Mesodermal cell (in vitro differentiated cells): Measurements from ENCODE around the gene PATE1.

Experiments used
- H3K27ac ChIP-seq: 2 replicates; pipeline ENCODE4 v1.7.0; 2013; ENCODE audit warnings: mild to moderate bottlenecking, low read depth, low read length, moderate library complexity; ENCODE audit not compliant: severe bottlenecking
- H3K36me3 ChIP-seq: 2 replicates; pipeline ENCODE4 v1.7.1; 2013; ENCODE audit warnings: mild to moderate bottlenecking, low read length, moderate library complexity; ENCODE audit not compliant: control insufficient read depth, insufficient read depth
- H3K4me1 ChIP-seq: one replicate; pipeline ENCODE4 v1.7.1; 2013; ENCODE audit warnings: mild to moderate bottlenecking, low read length; ENCODE audit not compliant: insufficient read depth, control insufficient read depth, poor library complexity, severe bottlenecking
- H3K4me3 ChIP-seq: 2 replicates; pipeline ENCODE4 v1.7.0; 2013; ENCODE audit warnings: low read length, control low read depth, mild to moderate bottlenecking; ENCODE audit not compliant: insufficient read depth, poor library complexity, severe bottlenecking; ENCODE audit errors: extremely low read depth
- H3K9me3 ChIP-seq: 2 replicates; pipeline ENCODE4 v1.7.1; 2013; ENCODE audit warnings: mild to moderate bottlenecking, low read length, moderate library complexity; ENCODE audit not compliant: control insufficient read depth
- WGBS, 2 experiments: methylation state at CpG; one replicate each; pipeline ENCODE4 v1.1.5; 2013; ENCODE audit warnings: missing lambda C conversion rate in 2 of 2; ENCODE audit not compliant: insufficient coverage in 2 of 2; 5-methylcytosine and 5-hydroxymethylcytosine counted together

Gene PATE1

DNA sequence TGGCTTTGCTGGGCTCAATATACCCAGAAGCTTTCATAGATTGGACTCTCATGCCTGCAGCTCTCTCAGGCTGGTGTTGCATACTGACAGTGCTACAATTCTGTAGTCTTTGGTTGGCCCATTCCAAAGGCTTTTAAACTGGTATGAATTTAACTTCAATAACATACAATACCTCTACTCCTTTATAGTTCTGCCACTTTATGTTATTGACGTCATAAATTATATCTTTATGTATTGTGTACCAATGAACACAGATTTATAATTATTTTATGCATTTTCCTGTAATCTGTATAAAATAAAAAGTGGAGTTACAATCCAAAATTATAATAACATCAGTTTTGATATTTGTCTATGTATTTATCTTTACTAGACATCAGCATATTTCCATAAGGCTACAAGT, 16.4 kb downstream of the PATE1 start:
- Histone ChIP-seq H3K27ac (no peak overlapping the region), H3K4me3 (no peak overlapping the region), H3K36me3 (no peaks in the 10 kb centered on the region), H3K4me1 (no peaks in the 10 kb centered on the region), H3K9me3 (no peaks in the 10 kb centered on the region)
- WGBS, 2 experiments, result no CpG with 5 or more reads among the region's 1 CpG

DNA sequence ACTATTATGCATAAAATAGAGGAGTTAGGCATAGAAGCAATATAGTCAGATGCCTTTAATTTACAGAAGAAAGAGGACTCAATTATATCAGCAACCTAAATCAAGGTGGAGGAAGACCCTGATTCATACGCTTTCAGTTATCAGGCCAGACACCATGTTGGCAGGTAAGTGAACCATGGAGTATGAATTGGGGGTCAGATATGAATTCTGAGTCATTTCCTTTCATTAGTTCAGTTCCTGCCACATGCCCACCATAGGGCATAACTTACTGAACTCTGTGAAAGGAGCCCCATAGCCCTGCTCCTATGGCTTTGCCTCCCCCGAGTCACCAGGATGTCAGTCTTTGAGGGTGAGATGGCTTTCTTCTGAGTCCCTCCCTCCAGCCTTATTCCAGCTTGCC, 17.4 kb downstream of the PATE1 start:
- Histone ChIP-seq H3K4me3 (no peak overlapping the region), H3K9me3 (no peaks in the 10 kb centered on the region), H3K36me3 (no peaks in the 10 kb centered on the region), H3K27ac (no peak overlapping the region), H3K4me1 (no peaks in the 10 kb centered on the region)
- no CpG with 5 or more reads among the region's 2 CpGs for WGBS, 2 experiments

- Histone ChIP-seq H3K36me3 (no peaks in the 10 kb centered on the region), H3K27ac (no peak overlapping the region), H3K4me1 (no peaks in the 10 kb centered on the region), H3K9me3 (no peaks in the 10 kb centered on the region), H3K4me3 (no peak overlapping the region)
- WGBS, 2 experiments, result 67% methylated on average over 1 of the region's 1 CpG; no CpG with 5 or more reads in 1 of the 2 experiments
These were observed 20.2 kb downstream of the PATE1 start for GRCh38 chr11:125766251-125766650.

DNA sequence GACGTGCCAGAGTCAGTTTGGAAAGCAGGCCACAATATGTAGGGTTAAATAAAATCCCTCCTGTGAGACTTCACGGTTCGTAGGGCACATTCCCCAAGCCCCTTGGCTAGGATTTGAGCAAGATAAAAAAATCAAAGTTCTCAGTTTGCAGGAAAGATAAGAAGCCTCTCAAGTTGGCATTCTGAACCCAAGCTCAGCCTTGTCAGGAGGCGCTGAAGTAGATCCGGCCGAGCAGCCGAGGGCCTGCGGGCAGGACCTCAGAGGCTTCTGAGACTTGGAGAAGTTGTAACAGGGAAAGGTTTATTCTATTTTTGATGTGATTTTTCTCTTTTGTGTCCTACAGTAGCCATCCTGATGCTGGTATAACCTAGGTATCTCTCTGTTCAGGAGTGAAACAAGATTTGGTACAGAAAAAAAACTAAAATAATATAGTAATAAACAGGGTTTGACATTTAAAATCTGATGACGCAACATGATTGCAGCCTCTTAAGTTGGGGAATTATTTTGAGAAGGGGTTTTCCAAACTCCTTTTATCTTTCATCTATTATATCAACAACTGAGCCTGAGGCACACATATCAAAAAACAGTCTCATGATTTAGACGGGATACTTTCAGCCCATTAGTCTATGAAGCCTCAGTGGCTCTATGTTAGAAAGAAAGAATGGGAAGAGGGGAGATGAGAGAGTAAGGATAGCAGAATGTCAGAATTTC, 22.4 kb downstream of the PATE1 start:
- no peaks in the 10 kb centered on the region for H3K9me3 ChIP-seq
- 79 to 82% methylated on average over 3 to 8 of the region's 10 CpGs for WGBS, 2 experiments
- H3K4me3 ChIP-seq, result no peak overlapping the region
- H3K27ac ChIP-seq, result no peak overlapping the region
- no peaks in the 10 kb centered on the region for H3K4me1 ChIP-seq
- H3K36me3 ChIP-seq, result no peaks in the 10 kb centered on the region

GRCh38 chr11:125770583-125770982, 24.5 kb downstream of the PATE1 start:
- no peaks in the 10 kb centered on the region for H3K4me1 ChIP-seq
- no peaks in the 10 kb centered on the region for H3K9me3 ChIP-seq
- H3K36me3 ChIP-seq, result no peaks in the 10 kb centered on the region
- 81 to 96% methylated on average over 2 of the region's 2 CpGs for WGBS, 2 experiments
- H3K27ac ChIP-seq, result no peak overlapping the region
- no peak overlapping the region for H3K4me3 ChIP-seq

DNA sequence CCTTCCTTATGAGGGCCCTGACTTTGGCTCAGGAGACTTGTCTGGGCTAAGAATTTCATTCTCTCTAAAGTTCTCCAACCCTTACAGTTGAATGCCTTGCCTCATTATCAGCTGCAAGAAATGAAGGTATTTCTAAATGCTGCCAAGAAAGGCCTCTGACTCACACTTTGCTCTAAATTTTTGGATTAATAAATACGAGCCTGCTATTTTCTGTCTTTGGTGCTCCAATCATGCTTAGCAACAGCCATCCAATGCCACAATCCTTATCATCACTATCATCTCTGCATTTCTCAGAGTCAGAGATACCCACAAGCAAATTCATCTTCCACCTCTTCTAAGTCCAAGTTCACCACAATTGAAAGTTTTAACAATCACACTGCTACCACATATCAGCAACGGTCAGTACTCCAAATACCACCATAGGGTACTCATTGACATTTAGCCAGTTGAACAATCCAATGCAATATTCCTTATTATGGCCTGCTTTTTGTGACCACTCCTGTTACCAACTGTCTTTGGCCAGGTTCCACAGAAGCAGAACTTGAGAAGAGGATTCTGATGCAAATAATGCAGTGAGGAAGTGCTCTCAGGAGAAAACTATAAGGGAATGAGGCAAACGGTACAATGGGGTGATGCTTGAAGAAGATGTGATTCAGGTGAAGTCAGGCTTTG, 26.9 kb downstream of the PATE1 start:
- Histone ChIP-seq H3K4me1 (no peaks in the 10 kb centered on the region), H3K9me3 (no peaks in the 10 kb centered on the region), H3K4me3 (no peak overlapping the region), H3K27ac (no peak overlapping the region), H3K36me3 (no peaks in the 10 kb centered on the region)
- 78 to 83% methylated on average over 2 of the region's 3 CpGs for WGBS, 2 experiments

DNA sequence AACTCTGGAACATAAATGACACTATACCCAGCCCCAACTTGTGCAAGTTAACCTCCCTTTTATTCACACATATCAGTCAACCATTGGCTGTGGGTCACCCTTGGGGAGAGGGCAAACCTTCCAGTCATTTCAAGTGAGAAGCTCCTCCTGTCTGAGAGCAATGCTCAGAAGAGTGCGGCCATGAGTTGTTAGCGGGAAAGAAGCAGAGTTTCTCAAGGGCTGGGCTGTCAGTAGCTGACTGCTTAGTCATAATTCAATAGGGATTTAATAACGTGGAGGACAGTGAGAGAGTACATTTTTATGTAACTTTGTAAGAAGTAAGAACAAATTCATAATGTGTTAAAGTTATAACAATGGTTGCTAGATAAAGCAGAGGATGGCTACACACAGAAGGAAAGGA, 27.4 kb downstream of the PATE1 start:
- Histone ChIP-seq H3K36me3 (no peaks in the 10 kb centered on the region), H3K4me3 (no peak overlapping the region), H3K4me1 (no peaks in the 10 kb centered on the region), H3K9me3 (no peaks in the 10 kb centered on the region), H3K27ac (no peak overlapping the region)
- 81 to 95% methylated on average over 2 to 3 of the region's 3 CpGs for WGBS, 2 experiments

- Histone ChIP-seq H3K36me3 (no peaks in the 10 kb centered on the region), H3K4me3 (no peak overlapping the region), H3K4me1 (no peaks in the 10 kb centered on the region), H3K27ac (no peak overlapping the region), H3K9me3 (no peaks in the 10 kb centered on the region)
- 87% methylated on average over 4 of the region's 5 CpGs for whole genome bisulfite sequencing, 2 experiments
These were observed 31.2 kb downstream of the PATE1 start for GRCh38 chr11:125777309-125777708.

DNA sequence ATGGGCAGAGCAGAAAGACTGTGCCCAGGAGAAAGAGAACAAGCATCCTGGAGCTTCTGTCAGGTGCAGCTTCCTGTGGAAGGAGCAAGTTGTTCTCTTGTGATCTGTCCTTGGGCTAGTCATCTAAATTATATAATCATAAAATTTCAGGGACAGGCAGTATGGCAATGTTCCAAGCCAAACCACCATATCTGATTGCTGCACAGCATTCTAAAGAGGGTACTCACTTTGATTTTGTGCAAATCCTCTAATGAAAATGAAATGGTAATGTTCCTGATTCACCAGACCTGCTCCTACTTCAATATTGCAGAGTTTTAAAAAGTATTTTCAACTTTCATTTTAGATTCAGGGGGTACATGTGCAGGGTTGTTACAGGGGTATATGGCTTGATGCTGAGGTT, 32.6 kb downstream of the PATE1 start, which contains the start of gene PATE2:
PATE2 (minus strand) TSS at position 101 of the 400 bp plus-strand sequence; CDS start at position 46, 55 bp downstream.
- no peaks in the 10 kb centered on the region for H3K36me3 ChIP-seq
- H3K9me3 ChIP-seq, result no peaks in the 10 kb centered on the region
- H3K4me1 ChIP-seq, result no peaks in the 10 kb centered on the region
- no peak within 1 kb of the TSS for H3K4me3 ChIP-seq
- no peak within 1 kb of the TSS for H3K27ac ChIP-seq

DNA sequence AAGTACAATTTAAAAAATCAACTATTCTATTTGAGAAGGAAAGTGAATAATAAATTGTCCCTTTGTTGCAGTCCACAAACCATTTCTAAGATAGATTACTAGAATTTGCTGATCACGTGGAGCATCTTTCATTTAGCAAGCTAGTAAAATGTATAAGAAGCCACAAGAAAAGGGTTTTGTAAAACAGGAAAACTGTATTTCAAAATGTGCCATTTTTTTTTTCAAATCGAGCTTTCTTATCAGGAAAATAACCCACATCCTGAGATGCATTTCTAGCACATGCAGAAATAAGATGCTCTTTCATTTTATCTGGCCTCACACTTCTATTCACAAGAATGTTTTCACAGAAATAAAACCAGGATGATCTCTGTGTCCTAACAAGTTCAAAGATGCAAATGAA, 38.6 kb downstream of the PATE1 start:
- WGBS, 2 experiments, result 20 to 38% methylated on average over 1 of the region's 2 CpGs

DNA sequence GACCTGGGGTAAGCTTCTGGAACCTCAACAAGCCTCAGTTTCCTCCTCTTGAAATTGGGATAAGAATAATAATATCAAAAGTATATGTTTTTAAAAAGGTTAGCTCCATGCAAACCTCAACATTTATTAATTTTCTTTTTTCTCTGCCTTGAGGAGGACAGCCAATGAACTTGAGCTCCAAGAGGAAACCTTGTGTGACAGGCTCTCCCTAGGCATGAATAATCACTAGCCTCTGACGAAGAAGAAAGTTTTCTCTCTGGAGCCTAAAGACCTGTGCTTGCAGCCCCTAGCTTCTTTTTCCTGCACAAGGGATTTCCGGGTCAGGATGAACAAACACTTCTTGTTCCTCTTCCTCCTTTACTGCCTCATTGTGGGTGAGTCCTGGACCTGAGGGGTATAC, 41.7 kb downstream of the PATE1 start, which contains the start of gene PATE3:
PATE3 (plus strand) TSS at position 301 of the 400 bp plus-strand sequence; CDS start at position 326, 25 bp downstream.
- H3K4me3 ChIP-seq, result no peak within 1 kb of the TSS
- H3K4me1 ChIP-seq, result no peaks in the 10 kb centered on the region
- H3K36me3 ChIP-seq, result no peaks in the 10 kb centered on the region
- WGBS, 2 experiments, result 60 to 82% methylated on average over 1 of the region's 2 CpGs
- H3K9me3 ChIP-seq, result no peaks in the 10 kb centered on the region
- no peak within 1 kb of the TSS for H3K27ac ChIP-seq

More for the DNA sequence above, 38.6 kb downstream of the PATE1 start:
- H3K4me3 ChIP-seq, result no peak overlapping the region
- no peaks in the 10 kb centered on the region for H3K36me3 ChIP-seq
- no peaks in the 10 kb centered on the region for H3K4me1 ChIP-seq
- no peaks in the 10 kb centered on the region for H3K9me3 ChIP-seq
- no peak overlapping the region for H3K27ac ChIP-seq
